Anterior cingulate cortex (tissue), 58 donors: ENCODE results near the gene TRPM1.

Source experiments
- DNase-seq, 58 donors: peaks; one replicate each; lab custom pipeline; 2025; lab: John Stamatoyannopoulos, UW

The TRPM1 gene

DNA sequence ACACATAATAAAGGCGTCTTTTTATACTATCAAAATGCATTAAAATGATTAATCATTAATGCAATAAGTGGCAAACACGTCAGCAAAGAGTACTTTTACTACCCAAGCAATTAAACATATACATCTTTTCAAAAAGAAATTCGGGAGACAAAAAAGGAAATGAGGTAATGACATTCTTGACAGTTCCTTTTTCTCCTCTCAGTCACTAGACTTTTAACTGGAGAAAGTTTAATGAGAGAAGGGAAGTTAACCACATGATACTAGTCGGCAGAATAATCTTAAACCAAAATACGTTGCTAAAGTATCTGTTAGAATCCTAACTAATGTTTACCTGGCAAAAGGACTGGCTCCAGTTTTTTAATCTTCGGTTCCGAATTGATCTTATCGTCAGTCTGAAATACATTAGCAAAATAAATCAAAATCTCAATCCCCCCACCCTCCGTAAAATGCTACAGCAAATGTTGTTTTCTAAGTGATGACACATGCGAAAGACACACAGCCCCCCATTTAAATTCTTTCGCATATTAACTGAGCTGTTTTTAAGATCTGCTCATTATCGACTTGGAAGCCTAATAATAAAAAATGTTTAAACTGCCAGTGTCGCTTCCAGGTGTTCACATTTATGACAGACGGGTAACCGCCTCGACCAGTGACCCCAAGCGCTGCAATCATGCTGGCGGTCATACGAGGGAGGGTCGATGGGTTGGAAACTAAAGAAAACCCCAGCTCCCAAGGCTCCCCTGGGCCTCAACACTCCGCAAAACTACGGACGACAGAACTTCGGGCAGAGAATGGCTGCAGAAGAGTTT, 110.9 kb downstream of the TRPM1 start:
- peak in 1 of 58 donors; percentile 51 for DNase-seq

DNA sequence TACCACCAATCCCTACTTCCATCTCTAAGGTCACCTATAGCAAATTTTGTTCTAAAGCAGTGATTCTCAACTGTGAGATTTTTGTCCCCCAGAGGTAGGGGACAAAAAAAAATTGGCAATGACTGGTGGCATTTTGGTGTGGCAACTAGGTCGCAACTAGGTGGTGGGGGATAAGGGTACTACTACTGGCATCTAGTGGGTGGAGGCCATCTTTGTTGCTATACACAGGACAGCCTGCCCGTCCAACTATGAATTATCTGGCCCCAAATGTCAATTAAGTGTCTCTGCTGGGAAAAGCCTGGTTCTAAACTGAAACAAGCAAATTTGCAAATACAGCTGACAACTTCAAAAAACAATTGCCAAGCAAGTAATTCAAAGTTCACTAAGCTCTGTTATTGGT, 111.5 kb downstream of the TRPM1 start:
- peak in 1 of 58 donors; percentile 31 for DNase-seq

DNA sequence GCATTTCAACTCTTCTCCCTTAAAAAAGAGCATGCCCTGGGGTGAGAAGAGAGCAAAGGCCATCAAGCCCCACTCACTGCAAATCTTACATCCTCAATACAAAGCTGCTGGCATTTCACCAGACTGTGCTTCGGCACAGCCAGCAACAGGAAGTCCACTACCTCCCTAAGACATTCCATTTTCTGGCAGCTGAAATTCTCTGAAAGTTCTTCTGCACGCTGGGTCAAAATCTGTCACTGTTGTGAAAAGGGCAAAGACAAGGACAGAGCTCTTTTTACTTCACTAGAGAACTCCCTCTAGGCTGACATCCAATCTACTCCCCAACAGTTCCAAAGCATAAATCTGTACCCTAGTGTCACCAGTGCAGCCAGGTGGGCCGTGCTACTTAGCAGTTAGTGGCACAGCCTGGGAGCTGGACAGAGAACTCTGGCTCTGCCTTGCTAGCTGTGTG, 116.4 kb downstream of the TRPM1 start:
- DNase-seq, result peak in 15 of 58 donors; percentile 8 to 63 (median 48)

DNA sequence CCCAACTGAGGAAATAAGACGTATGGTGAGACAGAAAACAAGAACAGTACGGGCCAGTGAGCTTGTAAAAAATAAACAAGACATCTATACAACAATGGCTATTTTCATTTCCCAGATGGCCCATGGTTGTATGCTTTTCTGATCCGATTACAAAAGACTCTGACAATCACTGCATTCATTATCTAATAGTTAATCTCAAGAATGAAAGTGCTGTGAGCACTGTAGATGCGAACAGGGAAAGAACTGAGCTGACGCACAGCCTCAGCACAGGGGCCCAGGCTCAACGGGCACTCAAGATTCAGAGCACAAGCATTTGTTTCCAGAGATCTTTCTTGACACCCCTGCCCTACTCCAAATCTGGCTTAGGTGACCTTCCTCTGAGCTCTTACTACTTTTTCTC, 117.0 kb downstream of the TRPM1 start:
- DNase-seq, result peak in 26 of 58 donors; percentile 15 to 87 (median 36)

DNA sequence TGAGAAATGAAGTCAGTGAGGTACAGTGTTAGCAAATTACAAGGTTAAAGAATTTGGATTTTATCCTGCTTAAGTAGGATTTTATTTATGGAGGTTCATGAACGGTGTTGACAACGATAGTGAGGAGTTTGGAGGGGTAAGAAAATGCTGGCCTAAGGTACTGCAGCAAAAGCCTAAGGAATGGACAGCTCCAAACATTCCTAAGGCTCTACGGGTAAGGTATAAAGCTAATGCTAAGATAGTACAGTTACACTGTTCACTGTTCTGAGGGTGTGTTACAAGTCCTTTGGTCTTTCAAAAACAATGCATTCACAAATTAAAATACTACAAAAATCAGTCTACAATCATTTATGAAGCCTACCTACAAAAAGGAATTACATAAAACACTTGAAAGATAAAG, 117.4 kb downstream of the TRPM1 start:
- DNase-seq, result no peak

DNA sequence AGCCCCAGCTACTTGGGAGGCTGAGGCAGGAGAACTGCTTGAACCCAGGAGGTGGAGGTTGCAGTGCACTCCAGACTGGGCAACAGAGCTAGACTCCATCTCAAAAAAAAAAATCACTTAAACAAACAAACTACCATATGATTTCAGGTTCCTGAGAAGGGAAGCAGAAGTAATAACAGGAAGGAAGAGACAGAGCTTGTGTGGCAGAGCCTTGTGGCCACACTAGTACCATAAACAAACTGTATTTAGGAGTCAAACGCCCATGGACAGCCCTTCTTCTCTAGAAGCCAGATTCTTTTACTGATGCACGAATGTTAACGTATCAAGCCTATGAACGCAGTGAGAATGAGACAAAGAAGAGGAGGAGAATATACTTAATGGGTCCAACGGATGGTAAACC, 122.1 kb downstream of the TRPM1 start:
- no peak for DNase-seq

DNA sequence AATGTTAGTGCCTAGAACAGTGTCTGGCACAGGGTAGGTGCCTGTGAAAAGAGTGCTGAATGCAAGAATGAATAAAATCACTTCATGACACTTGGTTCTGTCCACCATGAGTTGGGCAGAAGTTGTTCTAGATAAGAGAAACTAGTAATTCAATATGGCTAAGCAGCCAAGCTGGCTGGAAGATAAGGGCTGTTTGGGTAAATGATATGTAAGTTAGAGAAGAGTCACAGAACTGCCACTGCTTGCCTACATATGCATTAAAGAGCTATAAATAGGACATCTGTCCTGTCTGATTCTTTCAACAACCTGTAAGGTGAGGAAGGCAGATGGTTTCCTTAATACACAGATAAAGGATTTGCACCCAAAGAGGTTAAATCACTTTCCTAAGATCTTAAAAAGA, 123.2 kb downstream of the TRPM1 start:
- no peak for DNase-seq

DNA sequence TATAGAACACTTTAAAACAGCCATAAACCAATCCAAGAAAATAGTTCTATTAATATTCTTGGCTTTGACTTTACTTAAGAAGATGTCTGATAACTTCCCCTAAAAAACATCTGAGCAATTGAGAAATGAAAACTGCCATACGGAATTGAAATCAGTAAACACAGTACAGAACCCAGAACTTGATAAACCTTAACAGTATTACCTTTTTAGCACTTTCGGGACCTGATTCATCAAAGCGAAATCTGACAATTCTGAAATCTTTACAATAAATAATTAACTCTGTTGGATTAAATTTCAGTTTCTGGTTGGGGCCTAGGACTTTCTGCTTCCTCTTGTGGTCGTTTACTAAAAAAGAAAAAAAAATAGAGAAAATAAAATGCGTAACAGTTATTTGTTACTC, 127.4 kb downstream of the TRPM1 start:
- no peak for DNase-seq

DNA sequence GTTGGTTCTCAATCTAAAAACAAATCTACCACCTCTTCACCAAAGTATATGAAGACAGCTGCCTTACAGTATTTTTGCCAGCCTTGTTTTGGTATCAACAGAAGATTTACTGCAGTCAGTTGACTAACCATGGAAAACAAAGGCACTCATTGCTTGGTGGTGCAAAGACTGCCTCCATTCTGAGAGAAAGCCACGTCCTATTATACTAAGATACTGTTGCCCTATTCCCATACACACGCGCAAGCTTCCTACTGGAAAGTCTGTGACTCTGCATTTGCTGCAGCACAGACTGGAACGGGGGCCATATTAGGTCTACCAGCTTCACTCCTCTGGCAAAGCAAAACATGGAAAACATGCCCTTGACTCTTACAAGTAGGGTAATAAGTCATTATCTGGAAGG, 128.1 kb downstream of the TRPM1 start:
- peak in 8 of 58 donors; percentile 28 to 57 (median 41) for DNase-seq

DNA sequence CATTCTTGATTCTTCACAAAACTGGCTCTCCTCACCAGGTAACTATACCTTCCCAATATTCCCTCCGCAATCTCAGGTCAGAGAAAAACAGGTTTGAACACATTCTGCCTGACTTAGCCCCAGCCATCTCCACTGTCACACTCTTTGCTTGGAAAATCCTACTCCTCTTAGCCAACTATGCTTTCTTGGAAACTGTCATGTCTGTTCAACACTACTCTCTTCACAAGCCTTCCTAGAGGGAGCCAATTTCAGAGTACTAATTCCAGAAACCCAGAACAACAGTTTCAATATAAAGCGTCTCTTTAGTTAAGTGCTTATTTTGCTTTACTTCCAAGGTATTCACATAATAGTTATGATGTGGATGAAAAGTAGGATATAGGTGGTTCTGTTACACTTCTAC, 131.8 kb downstream of the TRPM1 start:
- DNase-seq, result no peak

DNA sequence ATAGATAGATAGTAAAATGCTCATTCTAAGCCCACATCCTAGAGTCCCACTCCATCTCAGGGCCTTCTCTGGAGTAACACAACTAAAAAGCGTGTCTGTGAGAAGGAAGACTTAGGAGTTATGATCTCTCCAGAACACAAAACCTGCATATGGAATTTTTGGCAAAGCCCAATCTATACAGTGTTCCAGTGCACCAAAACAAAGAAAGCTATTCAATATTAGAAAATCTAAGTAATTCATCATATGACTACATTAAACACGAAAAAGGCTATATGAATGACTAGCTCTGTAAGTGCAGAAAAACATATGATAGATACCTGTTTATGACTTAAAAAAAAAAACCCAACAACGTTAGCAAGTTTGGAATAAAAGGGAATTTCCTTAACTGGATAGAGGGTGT, 137.8 kb downstream of the TRPM1 start:
- no peak for DNase-seq

DNA sequence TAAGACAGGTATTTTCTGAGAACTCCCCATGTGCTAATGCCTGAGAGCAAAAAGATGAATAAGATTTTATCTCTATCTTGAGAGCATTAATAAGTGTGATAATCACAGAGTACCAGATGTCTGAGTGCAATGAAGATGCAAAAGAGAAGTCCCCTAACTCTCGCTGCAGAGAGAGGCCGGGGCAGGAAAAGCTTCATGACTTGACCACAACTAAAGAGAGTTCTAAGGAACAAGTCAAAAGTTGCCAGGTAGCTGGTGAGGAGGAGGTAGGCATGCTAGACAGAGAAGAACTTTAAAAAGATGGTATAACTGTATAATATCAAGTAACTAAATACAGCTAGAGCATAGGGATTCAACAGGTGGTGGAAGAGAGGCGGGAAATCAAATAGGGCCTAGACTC, 138.9 kb downstream of the TRPM1 start:
- DNase-seq, result no peak

DNA sequence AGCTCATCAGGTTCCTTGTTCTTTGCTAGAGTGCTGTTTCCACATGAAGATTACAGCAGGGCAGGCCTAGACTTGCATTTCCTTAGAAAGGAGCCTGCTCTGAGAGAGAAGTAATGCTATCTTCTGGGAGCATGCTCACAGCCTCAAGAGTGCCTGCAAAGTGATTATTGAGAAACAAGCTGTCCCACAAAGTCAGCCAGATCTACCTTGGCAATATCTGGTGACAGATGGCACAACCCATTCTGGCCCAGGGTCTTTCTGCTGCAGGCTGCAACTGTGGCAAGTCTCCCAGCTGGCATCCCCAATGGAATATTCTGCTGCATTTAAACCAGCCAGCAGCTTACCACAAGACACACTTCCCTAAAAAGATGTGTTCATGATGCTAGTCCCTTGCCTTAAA, 139.4 kb downstream of the TRPM1 start:
- DNase-seq, result peak in 5 of 58 donors; percentile 7 to 29 (median 23)

DNA sequence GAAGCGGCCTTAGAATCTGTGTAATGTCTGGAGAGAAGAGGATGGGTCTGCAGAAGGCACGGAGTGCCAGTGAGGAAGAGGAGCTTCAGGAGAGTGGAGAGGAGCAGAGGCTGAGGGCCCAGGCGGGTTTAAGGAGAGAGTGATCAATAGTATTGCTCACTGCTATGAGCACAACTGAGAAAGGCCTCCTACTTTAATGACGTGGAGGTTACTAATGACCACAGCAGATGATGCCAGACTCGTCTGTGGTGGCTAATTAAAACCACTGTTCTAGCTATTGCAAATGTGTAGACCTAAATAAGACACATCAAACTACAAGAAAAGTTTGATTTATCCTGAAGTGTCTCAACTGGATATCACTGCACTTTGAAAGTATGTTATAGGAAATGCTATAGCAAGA, 143.3 kb downstream of the TRPM1 start:
- DNase-seq, result no peak

DNA sequence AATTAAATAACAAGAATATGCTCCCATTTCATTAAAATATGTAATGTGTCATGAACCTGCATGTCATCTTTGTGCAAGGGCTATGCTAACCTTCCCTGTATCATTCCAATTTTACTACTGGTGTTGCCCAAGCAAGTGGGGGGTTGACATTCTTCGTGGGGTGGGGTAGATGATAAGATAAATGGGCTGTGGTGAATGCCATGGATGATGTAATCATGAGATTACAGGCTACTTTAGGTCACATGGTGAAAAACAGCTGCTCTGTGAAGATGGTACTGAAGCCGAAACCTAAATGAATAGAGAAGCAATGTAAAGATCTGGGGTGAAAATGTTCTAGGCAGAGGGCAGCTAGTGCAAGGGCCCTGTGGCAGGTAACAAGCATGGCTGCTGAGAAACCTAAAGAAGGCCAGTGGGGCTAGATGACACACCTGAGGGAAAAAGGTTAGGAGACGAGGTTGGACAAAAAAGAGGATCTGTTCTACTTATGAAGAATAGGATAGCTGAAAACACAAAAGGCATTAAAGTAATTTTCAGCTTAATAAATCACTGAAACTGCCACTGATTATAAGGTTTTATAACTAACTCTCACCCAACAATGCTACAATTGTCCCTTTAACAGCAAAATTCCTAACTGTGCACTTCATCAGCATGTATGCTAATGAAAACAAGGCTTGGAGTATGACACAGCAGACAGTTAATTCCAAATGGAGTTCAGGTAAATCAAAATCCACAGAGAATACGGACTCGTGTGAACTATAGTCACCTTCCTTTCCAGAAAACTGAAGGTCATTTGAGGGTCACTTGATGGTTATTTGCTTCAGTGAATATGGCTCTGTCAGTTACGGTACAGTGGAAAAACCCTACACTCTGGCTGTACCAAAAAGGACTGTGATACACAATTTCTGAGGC, 145.1 kb downstream of the TRPM1 start:
- no peak for DNase-seq

DNA sequence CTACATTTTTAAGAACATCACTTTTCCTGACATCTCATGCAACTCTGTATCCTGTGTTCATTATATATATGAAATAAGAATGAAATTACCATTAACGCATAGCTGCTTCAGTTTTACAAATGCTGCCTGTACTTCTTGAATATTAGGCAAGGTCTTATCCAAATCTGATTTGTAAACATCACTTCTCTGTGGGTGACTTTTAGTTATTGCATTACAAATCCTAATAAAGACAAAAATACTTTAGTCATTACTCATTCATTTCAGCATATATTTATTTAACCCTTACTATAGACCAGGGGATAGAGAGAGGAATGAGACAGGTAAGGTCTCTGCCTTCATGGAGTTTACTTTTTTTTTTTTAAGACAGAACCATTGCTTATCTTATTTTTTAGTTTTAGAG, 146.9 kb downstream of the TRPM1 start:
- no peak for DNase-seq

DNA sequence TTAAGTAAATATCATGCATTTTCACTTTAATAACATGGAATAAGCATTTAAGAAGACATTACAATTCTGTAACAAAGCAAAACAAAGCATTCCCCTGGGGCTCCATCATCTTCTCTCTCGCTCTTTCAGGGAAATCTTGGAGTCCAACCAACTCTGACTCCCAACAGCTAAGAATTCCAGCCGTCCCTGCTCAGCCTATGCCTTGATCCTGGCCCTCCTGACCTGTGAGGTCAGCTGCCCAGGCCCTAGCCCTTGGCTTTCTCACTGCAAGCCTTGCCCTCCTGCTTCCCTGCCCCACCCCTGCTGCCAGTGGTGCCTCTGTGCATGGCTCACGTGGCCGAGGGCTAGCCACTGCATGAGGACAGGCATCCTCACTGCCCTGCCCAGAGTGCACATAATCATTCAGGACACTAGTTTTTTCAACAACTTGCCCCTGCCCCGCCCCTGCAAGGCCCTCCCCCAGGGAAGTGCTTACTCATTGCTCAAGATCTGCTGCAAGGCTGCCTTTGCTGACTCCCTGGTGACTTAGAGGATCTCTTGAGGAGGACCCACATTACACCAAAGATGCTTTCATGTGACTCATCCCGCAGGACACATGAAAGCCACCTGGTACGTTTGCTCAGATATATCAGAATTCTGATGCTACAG, 147.7 kb downstream of the TRPM1 start:
- DNase-seq, result no peak

DNA sequence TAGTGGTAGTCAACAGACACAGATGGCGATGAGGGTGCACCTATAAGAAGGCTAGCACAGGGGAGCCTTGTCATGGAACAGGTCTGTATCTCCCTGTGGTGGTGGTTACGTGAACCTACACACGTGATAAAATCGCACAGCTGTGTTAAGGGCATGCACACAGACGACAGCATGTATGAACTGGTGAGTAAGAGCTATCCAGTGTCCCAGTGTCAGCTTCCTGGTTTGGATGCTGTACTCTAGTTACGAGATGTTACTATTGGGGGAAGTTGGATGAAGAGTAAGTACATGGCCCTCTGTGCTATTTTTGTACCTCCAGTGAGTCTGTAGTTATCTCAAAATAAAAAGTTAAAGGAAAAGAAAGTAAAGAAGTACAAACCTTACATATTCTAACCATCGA, 148.3 kb downstream of the TRPM1 start:
- DNase-seq, result no peak
